Caco-2 (cell line): ENCODE results near the gene ABHD14A. TPM values are rescaled to one million over a fixed set of nuclear protein-coding genes. Genes with fewer than 3 reads are reported as not detected.

Experiments
- BruUV-seq: library from RNA; stranded (reverse); fragments of 400-500 nt; replicated peaks from 2 replicates; lab custom pipeline; 2021; lab: Mats Ljungman, UMichigan
- CTCF ChIA-PET: fragments of 300-600 bp; sonication (Branson Sonifier 250); formaldehyde crosslinking; loops from one replicate; lab custom pipeline; 2022; ENCODE audit warnings: antibody characterized with exemption; lab: Charles Lee
- POLR2A ChIA-PET: fragments of 300-600 bp; sonication (Branson Sonifier 250); formaldehyde crosslinking; loops from one replicate; lab custom pipeline; 2022; ENCODE audit warnings: antibody characterized with exemption; lab: Charles Lee
- DNase-seq, 2 experiments: peaks; one replicate each; pipeline versions ENCODE4 v3.0.0 to v3.0.0-alpha.2; 2020 to 2022
- H3K27me3 ChIP-seq: replicated peaks from 2 replicates; pipeline ENCODE4 v1.6.0; 2011; ENCODE audit warnings: low read length; ENCODE audit not compliant: control insufficient read depth, insufficient read depth
- H3K36me3 ChIP-seq: 2 replicates; pipeline ENCODE4 v1.5.1; 2011; ENCODE audit warnings: low read length; ENCODE audit not compliant: control insufficient read depth, insufficient read depth
- H3K4me1 ChIP-seq: fragments of 250-450 bp; sonication (Bioruptor Pico); 2 replicates; pipeline ENCODE4 v1.5.1; 2020; ENCODE audit warnings: mild to moderate bottlenecking
- H3K4me3 ChIP-seq: 2 replicates; pipeline ENCODE4 v1.5.1; 2011; ENCODE audit warnings: low read depth, mild to moderate bottlenecking, control low read depth, low read length
- H3K9me3 ChIP-seq: fragments of 250-450 bp; sonication (Bioruptor Pico); 2 replicates; pipeline ENCODE4 v1.5.1; 2020; ENCODE audit warnings: mild to moderate bottlenecking, moderate library complexity
- H3K27ac Mint-ChIP-seq: one replicate; pipeline ENCODE4 v1.8.0; 2022; ENCODE audit warnings: mixed read lengths; ENCODE audit not compliant: unreplicated experiment
- H3K27me3 Mint-ChIP-seq: one replicate; pipeline ENCODE4 v1.8.0; 2022; ENCODE audit warnings: mixed read lengths; ENCODE audit not compliant: insufficient read depth, unreplicated experiment
- H3K36me3 Mint-ChIP-seq: one replicate; pipeline ENCODE4 v1.8.0; 2022; ENCODE audit warnings: mild to moderate bottlenecking, mixed read lengths; ENCODE audit not compliant: insufficient read depth, unreplicated experiment
- H3K4me1 Mint-ChIP-seq: one replicate; pipeline ENCODE4 v1.8.0; 2022; ENCODE audit warnings: low read depth, mixed read lengths; ENCODE audit not compliant: unreplicated experiment
- H3K4me3 Mint-ChIP-seq: one replicate; pipeline ENCODE4 v1.8.0; 2022; ENCODE audit warnings: mild to moderate bottlenecking, moderate library complexity, mixed read lengths; ENCODE audit not compliant: unreplicated experiment
- H3K9me3 Mint-ChIP-seq: one replicate; pipeline ENCODE4 v1.8.0; 2022; ENCODE audit warnings: mixed read lengths; ENCODE audit not compliant: unreplicated experiment
- intact Hi-C: fragments of 100-400 bp; cut with micrococcal nuclease; formaldehyde crosslinking; loops from one replicate; pipeline ENCODE4 v1.10.0; 2022; ENCODE audit not compliant: unreplicated experiment
- total RNA-seq: library from RNA; stranded (reverse); gene quantifications from 2 replicates; pipeline ENCODE4 v1.2.3, GENCODE V29; 2022
- TF ChIP-seq, protein P1 (sequence below), 2 experiments: fragments of 200-600 bp in 1 of 2; IDR thresholded peaks; 1 replicate in 1 of 2; 2 replicates in 1 of 2; pipeline versions ENCODE4 v1.5.1 to v1.8.0; 2011 to 2022; ENCODE audit warnings: antibody characterized with exemption in 1 of 2, control low read depth in 1 of 2, inconsistent platforms in 1 of 2, low read depth in 1 of 2, low read length in 1 of 2, mild to moderate bottlenecking in 1 of 2, moderate library complexity in 1 of 2; ENCODE audit not compliant: insufficient read depth in 1 of 2, severe bottlenecking in 1 of 2, unreplicated experiment in 1 of 2

Gene ABHD14A
- total RNA-seq, 1 experiment from 2014 or later, result 14.0 TPM

DNA sequence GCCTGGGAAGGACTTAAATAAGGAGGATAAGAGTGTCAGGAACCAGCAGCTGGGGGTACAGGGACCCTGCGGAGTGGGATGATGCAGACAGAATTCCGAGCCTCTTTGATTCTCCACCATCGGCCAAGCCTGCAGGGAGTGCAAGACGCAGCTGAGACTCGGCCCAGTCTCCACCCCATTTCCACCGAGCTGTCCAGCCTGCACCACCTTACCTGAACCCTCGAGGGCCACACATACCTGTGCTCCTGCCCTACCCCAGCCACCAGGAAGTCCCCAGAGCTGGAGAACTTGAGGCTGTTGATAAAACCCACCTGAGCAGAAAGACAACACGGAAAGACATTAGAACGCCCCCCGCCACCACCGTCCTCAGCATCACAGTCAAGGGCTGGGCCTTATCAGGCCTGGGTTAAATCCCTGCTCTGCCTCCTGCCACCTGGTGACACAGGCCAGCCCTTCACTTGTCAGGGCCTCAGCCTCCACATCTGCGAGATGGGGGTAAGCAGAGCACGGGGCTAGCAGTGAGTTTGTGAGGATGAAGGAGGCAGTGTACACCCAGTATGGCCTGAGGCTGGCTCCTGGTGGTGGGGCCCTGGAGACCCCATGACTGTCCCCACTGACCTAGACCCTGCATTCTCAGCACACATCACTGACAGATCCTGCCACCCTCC, 41.3 kb upstream of the ABHD14A start:
- Histone ChIP-seq H3K4me3 (no peak overlapping the region), H3K36me3 (no peaks in the 10 kb centered on the region; the same call in 1 of the 2 replicates), H3K4me1 (no peaks in the 10 kb centered on the region), H3K9me3 (no peaks in the 10 kb centered on the region), H3K27me3 (no peaks in the 10 kb centered on the region)
- BruUV-seq, result no TSS peak
- ChIA-PET CTCF (no interaction called here), POLR2A (no interaction called here)
- no peak for DNase-seq
- Mint-ChIP-seq H3K27ac (no peak overlapping the region), H3K4me1 (no peaks in the 10 kb centered on the region), H3K4me3 (no peak overlapping the region), H3K9me3 (no peaks in the 10 kb centered on the region), H3K36me3 (peaks cover 48% of the 10 kb centered on the region), H3K27me3 (no peaks in the 10 kb centered on the region)
- TF ChIP-seq, protein P1, sequence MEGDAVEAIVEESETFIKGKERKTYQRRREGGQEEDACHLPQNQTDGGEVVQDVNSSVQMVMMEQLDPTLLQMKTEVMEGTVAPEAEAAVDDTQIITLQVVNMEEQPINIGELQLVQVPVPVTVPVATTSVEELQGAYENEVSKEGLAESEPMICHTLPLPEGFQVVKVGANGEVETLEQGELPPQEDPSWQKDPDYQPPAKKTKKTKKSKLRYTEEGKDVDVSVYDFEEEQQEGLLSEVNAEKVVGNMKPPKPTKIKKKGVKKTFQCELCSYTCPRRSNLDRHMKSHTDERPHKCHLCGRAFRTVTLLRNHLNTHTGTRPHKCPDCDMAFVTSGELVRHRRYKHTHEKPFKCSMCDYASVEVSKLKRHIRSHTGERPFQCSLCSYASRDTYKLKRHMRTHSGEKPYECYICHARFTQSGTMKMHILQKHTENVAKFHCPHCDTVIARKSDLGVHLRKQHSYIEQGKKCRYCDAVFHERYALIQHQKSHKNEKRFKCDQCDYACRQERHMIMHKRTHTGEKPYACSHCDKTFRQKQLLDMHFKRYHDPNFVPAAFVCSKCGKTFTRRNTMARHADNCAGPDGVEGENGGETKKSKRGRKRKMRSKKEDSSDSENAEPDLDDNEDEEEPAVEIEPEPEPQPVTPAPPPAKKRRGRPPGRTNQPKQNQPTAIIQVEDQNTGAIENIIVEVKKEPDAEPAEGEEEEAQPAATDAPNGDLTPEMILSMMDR (IDR thresholded peaks at IDR 0.05; ENCODE audit: insufficient read depth in 1 of 2, low read depth in 1 of 2, low read length in 1 of 2, severe bottlenecking in 1 of 2, unreplicated experiment in 1 of 2), result no peak
- intact Hi-C loops, result no loop called here

DNA sequence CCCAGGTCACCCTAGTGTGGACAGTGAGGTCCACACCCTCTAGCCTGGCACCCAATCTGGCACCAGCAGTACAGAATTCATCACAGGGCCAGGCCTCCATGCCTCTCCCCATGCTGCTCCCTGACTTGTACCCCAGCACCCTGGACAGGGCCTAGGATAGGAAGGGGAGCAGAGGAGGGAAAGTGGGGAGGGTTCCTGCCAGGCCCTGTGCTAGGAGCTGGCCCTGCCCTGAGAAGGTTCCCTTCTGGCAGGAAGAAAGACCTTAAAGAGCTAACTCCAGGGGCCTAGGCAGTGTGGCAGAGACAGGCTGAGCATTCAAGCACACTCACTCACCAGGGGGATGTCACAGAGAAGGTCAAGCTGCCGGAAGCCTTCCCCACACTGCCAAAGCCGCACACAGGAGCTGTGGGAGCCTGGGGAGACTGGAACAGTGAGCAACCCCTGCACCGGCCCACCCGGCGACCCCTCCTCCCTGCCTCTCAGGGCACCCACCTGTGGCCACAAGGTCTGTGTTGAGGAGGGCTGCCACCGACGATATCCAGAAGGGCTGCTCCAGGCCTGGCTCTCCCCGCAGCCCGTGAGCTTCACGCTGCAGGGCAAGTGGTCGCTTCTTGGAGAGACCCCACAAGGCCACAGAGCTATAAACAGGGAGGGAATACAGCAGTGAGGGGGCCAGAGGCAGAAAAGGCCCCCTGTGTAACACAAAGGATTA, 40.6 kb upstream of the ABHD14A start:
- peaks cover 51% of the 10 kb centered on the region for H3K36me3 Mint-ChIP-seq
- H3K27me3 ChIP-seq, result no peaks in the 10 kb centered on the region
- BruUV-seq, result no TSS peak
- no peak overlapping the region for H3K27ac Mint-ChIP-seq
- H3K27me3 Mint-ChIP-seq, result no peaks in the 10 kb centered on the region
- TF ChIP-seq, protein P1 (IDR thresholded peaks at IDR 0.05; ENCODE audit: insufficient read depth in 1 of 2, low read depth in 1 of 2, low read length in 1 of 2, severe bottlenecking in 1 of 2, unreplicated experiment in 1 of 2), result no peak
- DNase-seq, result no peak
- POLR2A ChIA-PET, result no interaction called here
- no peaks in the 10 kb centered on the region for H3K4me1 ChIP-seq
- CTCF ChIA-PET, result no interaction called here
- no peak overlapping the region for H3K4me3 Mint-ChIP-seq
- no peaks in the 10 kb centered on the region; the same call in 1 of the 2 replicates for H3K36me3 ChIP-seq
- H3K9me3 ChIP-seq, result no peaks in the 10 kb centered on the region
- no peaks in the 10 kb centered on the region for H3K9me3 Mint-ChIP-seq
- H3K4me3 ChIP-seq, result no peak overlapping the region
- intact Hi-C loops, result no loop called here
- no peaks in the 10 kb centered on the region for H3K4me1 Mint-ChIP-seq

DNA sequence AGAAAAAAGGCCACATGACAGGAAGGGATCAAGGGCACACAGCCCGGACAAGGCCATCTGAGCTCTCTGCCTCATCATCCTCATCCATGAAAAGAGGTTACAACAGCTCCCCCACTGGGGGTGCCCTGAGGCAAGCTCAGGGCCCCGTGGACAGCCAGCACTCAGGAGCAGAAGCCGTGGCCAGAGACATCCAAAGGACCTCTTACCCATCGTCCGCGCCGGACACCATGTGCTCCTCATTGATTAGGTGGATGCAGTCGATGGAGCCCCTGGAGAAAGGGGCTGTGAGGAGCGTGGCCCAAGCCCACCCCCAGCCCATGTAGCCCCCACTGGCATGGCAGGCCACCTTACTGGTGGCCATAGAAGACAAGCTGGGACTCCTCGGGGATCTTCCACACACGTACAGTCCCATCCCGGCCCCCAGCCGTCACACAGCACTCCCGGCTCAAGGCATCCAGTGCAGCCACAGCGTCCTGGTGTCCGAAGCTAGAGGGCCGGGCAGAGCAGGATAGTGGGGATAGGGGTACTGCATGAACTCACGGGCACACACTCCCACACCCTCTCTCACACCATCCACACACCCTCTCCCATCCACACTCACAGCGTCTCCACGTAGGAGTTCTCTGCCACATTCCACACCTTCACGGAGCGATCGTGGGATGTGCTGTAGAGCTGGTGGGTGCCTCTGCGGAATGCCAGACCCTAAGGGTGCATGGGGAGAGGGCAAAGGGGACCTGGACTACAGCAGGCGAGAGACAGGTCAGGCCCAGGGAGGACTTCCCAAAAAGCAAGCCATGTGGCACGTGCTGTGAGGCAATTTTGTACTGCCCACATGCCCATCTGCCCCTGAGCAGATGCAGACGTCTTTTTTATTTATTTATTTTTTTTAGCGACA, 39.6 kb upstream of the ABHD14A start:
- no peaks in the 10 kb centered on the region for H3K9me3 ChIP-seq
- no peaks in the 10 kb centered on the region for H3K27me3 ChIP-seq
- no peaks in the 10 kb centered on the region for H3K4me1 Mint-ChIP-seq
- no peak overlapping the region for H3K27ac Mint-ChIP-seq
- H3K4me3 Mint-ChIP-seq, result no peak overlapping the region
- TF ChIP-seq, protein P1 (IDR thresholded peaks at IDR 0.05; ENCODE audit: insufficient read depth in 1 of 2, low read depth in 1 of 2, low read length in 1 of 2, severe bottlenecking in 1 of 2, unreplicated experiment in 1 of 2), result no peak
- no peak for DNase-seq
- ChIA-PET POLR2A (no interaction called here), CTCF (no interaction called here)
- no TSS peak for BruUV-seq
- no peak overlapping the region for H3K4me3 ChIP-seq
- H3K36me3 Mint-ChIP-seq, result peaks cover 53% of the 10 kb centered on the region
- no peaks in the 10 kb centered on the region for H3K9me3 Mint-ChIP-seq
- H3K4me1 ChIP-seq, result no peaks in the 10 kb centered on the region
- H3K36me3 ChIP-seq, result no peaks in the 10 kb centered on the region; the same call in 1 of the 2 replicates
- no peaks in the 10 kb centered on the region for H3K27me3 Mint-ChIP-seq
- intact Hi-C loops, result no loop called here
